ENCODE data around the gene NUMBL.

Gene NUMBL

GRCh38 chr19:40716031-40716481 is 25.6 kb upstream of the NUMBL start:
- DNase-seq, result no peak

DNA sequence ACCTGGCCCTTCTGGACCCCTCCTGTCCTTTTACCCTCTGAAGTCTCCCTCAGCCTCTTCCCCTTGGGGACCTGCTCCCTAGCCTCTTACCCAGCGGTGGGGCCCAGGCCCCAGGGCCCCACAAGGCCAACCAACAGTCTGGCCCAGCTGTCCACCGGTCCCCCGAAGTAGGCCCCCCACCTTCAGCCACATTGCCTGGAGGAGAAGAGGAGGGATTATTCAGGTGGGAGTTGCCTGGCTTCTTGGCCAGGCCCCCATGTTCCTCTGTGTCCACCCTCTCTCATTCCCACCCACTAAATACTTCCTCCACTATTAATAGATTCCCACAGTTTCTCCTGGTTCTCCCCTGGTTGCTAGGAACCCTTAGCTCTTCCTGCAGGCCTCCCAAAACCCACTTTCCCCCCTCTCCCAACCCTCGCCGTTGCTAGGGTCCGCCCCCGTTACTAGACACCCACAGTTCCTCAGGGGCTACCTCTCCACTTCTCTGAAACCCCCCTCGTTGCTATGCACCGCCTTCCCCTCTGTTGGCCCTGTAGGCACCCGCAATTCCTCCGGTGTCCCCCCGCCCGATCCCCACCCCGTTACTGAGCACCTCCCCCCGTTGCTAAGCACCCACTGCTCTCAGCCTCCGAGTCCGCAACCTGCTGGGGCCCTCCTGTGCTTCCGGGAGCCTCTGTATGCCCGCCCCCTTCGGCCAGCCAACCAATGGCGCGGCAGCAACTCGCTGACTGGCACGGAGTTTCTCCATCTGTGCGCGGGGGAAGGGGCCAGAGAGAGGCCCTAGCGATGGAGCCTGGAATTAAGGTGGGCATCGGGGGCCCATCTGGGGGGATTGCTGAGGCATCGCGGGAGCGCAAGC is 24.2 kb upstream of the NUMBL start:
- peak; percentile 73 for DNase-seq

GRCh38 chr19:40713939-40714338 is 23.5 kb upstream of the NUMBL start:
- DNase-seq, result no peak

GRCh38 chr19:40709817-40710216 is 19.4 kb upstream of the NUMBL start:
- DNase-seq, result no peak

DNA sequence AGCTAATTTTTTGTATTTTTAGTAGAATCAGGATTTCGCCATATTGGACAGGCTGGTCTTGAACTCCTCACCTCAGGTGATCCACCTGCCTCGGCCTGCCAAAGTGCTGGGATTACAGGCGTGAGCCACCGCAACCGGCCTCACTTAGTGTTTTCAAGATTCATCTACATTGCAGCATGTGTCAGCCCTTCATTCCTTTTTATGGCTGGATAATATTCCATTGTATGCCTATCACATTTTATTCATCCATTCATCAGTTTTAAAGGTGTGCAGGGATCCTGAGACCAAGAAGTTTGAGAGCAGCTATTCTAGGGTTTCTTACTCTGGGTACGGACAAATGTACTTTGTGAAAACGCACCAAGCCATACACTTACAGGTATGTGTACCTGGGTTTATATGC is 17.2 kb upstream of the NUMBL start:
- DNase-seq, result no peak

DNA sequence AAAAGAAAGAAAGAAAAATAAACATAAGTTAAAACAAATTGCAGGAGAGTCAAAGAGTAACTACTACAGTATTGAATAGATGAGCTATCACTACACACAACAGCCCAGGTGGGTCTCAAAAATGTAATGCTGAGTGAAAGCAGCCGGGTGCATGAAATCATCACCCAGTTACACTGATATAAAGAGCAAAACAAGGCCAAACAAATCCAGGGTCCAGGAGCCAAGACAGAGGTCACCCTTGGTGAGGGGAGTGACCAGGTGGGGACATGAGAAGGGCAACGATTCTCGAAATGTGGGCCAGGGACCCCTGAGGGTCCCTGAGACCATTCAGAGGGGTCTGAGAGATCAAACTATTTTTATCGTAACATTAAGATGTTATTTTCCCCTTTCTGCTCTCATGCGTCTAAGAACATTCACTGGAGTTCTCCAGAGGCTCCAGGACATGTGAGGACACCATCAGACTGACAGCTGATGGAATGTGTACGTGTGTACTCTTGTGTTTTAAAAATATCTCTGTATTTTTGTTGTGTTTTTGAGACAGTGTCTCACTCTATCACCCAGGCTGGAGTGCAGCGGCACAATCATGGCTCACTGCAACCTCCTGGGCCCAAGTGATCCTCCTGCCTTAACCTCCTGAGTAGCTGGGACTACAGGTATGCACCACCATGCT is 15.6 kb upstream of the NUMBL start:
- DNase-seq, result no peak

GRCh38 chr19:40705362-40705651 is 14.9 kb upstream of the NUMBL start:
- DNase-seq, result no peak

- DNase-seq, result no peak
These were observed 14.3 kb upstream of the NUMBL start for GRCh38 chr19:40704491-40705361.

GRCh38 chr19:40703029-40703755 is 12.7 kb upstream of the NUMBL start:
- no peak for DNase-seq

DNA sequence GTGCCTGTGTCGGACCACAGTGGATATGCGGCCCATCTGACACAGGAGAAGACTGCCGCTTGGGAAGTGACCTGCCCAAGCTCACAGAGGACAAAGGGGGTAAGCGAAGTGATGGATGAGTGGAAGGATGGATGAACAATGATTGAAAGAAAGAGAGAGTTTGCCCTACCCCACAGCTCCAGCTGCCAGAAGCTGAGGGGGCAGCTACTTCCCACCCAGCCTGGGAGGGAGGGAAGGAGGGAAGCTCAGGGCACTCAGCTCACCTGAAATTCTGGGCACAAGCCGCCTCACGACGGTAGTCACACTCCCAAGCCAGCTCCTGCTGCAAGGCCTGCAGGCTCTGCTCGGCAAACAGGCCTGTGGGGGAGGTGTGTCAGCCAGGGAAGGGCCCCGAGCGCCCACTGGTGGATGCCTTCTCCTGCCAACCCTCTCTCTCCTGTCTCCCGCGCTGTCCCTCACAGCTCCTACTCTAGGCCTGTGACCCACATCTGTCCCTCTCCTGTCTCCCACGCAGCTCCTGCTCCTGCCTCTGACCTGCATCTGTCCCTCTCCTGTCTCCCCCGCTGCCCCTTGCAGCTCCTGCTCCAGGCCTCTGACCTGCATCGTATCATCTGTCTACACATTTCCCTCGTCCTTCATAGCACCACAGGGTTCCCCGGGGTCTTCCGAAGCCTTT is 12.0 kb upstream of the NUMBL start:
- no peak for DNase-seq

GRCh38 chr19:40701758-40702157 is 11.3 kb upstream of the NUMBL start:
- DNase-seq, result no peak

GRCh38 chr19:40700083-40700482 is 9.6 kb upstream of the NUMBL start:
- DNase-seq, result no peak

DNA sequence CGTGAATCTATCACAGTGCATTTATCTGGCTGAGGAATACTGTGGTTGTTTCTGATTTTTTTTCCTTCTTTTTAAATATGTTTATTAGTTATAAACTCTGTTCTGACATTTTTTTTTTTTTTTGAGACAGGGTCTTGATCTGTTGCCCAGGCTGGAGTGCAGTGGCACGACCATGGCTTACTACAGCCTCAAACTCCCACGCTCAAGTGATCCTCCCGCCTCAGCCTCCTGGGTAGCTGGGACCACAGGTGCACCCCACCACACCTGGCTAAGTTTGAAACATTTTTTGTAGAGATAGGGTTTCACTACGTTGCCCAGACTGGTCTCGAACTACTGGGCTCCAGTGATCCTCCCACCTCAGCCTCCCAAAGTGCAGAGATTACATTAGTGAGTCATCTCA is 6.6 kb upstream of the NUMBL start:
- DNase-seq, result no peak

DNA sequence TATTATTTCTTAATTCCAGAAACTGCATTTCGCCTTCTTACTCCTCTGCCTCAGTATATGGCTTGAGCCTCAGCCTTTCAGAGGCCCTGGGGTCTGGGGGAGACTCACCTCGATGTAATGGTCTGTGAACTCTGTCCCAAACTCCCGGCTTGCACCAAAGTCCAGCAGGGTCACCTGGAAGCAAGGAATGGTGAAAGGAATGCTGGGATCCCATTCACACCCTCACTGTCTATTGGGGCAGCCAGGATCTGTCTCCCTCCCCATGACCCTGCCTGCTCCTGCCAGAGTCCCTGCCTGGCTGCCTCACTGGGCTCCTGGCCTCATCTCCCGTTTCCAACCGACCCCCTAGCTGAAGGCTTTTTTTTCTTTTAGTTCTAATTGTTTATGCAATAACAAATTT is 5.4 kb upstream of the NUMBL start:
- no peak for DNase-seq

GRCh38 chr19:40693896-40694295 is 3.4 kb upstream of the NUMBL start:
- DNase-seq, result no peak

DNA sequence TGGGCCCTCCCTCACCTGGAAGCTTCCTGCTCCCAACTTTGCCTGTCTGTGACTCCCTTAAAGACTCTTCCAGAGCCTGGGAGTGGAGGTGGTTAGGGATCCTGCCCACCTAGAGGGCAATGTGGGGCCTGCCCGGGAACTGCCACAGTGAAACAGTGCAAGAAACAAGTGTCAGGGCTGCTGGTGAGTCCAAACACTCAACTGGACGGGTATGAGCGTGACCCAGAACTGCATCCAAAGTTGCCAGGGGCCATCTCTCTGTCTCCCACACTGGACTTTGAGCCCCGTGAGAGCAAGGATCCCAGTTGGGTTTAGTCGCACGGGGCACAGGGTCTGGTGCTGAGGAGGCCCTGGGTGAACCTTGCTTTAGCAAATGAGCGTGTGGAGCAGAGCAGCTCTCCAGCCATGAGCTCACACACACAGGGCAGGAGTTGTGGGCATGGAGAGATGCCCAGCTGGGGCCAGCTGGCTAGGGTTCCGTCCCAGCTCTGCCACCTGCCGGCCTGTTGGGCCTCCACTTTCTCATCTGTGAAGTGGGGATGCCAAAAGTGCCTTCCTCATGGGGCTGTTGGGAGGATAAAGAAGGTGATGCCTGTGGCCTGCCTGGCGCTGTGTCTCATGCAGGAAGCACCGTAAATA is 2.8 kb upstream of the NUMBL start:
- DNase-seq, result no peak

- no peak for DNase-seq
These were observed 1.7 kb upstream of the NUMBL start for GRCh38 chr19:40692212-40692551.

DNA sequence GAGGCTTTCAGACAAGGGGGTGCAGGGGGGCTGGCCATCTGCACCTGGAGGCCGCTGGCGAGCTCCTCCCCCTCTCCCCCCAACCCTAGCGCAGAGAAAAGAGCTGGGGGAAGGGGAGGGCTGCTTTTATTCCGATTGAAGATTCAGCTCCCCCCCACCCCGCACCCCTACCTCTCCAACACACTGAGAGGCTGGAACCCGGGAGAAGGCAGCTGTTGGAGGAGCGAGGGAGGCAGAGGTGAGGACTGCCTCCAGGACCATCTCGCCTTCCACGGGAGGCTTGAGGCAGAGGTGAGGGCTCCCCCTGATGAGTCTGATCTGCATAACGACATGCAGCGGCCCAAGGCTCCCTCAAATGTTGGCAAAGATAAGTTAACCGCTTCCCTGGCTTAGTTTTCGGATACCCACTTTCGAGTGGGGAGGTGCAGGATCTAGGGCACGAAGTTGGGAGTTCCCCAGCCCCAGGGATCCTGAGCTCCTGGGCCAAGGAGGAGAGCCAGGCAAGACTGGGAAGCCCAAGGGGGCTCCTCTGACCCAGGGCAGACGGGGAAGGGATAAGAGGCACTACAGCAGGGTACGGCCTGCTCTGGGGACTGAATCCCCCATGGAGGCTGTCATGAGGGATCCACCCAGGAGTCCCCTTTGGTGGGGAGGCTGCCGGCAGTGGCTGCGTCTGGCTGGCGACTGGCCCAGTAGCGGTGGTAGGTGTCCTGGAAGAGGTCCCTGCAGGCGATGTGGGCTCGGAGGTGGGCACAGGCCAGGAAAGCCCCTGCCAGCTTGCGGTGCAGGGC is 1.2 kb upstream of the NUMBL start:
- no peak for DNase-seq

DNA sequence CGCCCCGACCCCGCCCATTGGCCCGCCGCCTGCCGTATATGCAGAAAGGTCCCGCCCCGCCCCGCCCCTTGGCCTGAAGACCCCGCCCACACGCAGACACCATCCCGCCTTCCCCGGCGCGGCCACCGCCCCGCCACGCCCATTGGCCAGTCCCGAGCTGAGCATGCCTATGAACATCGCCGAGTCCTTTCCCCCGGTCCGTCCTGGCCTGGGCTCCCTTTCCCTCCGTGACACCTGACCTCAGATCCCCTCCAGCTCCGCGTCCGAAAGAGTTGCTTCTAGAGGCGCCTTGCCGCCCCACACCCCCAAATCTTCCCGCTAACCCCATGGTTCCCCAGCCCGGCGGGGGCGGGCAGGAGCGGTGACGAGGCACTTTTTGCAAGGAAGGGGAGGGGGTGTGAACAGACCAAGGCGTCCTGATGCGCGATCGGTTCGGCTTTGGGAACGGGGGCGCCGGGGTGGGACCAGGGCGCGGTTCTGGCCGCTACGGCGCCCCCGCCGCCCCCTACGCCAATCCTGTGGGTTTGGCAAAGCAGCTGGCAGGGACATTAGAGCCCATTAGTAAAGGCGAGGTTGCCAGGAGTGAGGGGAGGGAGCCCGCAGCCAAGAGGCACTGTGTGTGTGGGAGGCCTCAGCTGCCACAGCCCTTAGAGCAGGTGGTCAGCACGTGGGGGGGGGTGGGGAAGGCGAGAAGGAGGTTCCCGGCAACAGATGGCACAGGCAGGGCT is 406 bp upstream of the NUMBL start:
- peak; percentile 81 for DNase-seq

- no peak for DNase-seq
These were observed 957 bp downstream of the NUMBL start for GRCh38 chr19:40689339-40690049.
